Caco-2 (cell line): ENCODE measurements around the gene CCDC74A. TPM values are rescaled to one million over a fixed set of nuclear protein-coding genes. Genes with fewer than 3 reads are reported as not detected.
"Not testable (repeated sequence)": the region's sequence is repeated elsewhere in the genome, so short reads cannot be mapped to it uniquely, and the experiment has no call there.

ENCODE experiments used
- BruUV-seq: library from RNA; stranded (reverse); fragments of 400-500 nt; replicated peaks from 2 replicates; lab custom pipeline; 2021; lab: Mats Ljungman, UMichigan
- CTCF ChIA-PET: fragments of 300-600 bp; sonication (Branson Sonifier 250); formaldehyde crosslinking; loops from one replicate; lab custom pipeline; 2022; ENCODE audit warnings: antibody characterized with exemption; lab: Charles Lee
- POLR2A ChIA-PET: fragments of 300-600 bp; sonication (Branson Sonifier 250); formaldehyde crosslinking; loops from one replicate; lab custom pipeline; 2022; ENCODE audit warnings: antibody characterized with exemption; lab: Charles Lee
- DNase-seq, 2 experiments: peaks; one replicate each; pipeline versions ENCODE4 v3.0.0 to v3.0.0-alpha.2; 2020 to 2022
- H3K27me3 ChIP-seq: replicated peaks from 2 replicates; pipeline ENCODE4 v1.6.0; 2011; ENCODE audit warnings: low read length; ENCODE audit not compliant: control insufficient read depth, insufficient read depth
- H3K36me3 ChIP-seq: 2 replicates; pipeline ENCODE4 v1.5.1; 2011; ENCODE audit warnings: low read length; ENCODE audit not compliant: control insufficient read depth, insufficient read depth
- H3K4me1 ChIP-seq: fragments of 250-450 bp; sonication (Bioruptor Pico); 2 replicates; pipeline ENCODE4 v1.5.1; 2020; ENCODE audit warnings: mild to moderate bottlenecking
- H3K4me3 ChIP-seq: 2 replicates; pipeline ENCODE4 v1.5.1; 2011; ENCODE audit warnings: low read depth, mild to moderate bottlenecking, control low read depth, low read length
- H3K9me3 ChIP-seq: fragments of 250-450 bp; sonication (Bioruptor Pico); 2 replicates; pipeline ENCODE4 v1.5.1; 2020; ENCODE audit warnings: mild to moderate bottlenecking, moderate library complexity
- H3K27ac Mint-ChIP-seq: one replicate; pipeline ENCODE4 v1.8.0; 2022; ENCODE audit warnings: mixed read lengths; ENCODE audit not compliant: unreplicated experiment
- H3K27me3 Mint-ChIP-seq: one replicate; pipeline ENCODE4 v1.8.0; 2022; ENCODE audit warnings: mixed read lengths; ENCODE audit not compliant: insufficient read depth, unreplicated experiment
- H3K36me3 Mint-ChIP-seq: one replicate; pipeline ENCODE4 v1.8.0; 2022; ENCODE audit warnings: mild to moderate bottlenecking, mixed read lengths; ENCODE audit not compliant: insufficient read depth, unreplicated experiment
- H3K4me1 Mint-ChIP-seq: one replicate; pipeline ENCODE4 v1.8.0; 2022; ENCODE audit warnings: low read depth, mixed read lengths; ENCODE audit not compliant: unreplicated experiment
- H3K4me3 Mint-ChIP-seq: one replicate; pipeline ENCODE4 v1.8.0; 2022; ENCODE audit warnings: mild to moderate bottlenecking, moderate library complexity, mixed read lengths; ENCODE audit not compliant: unreplicated experiment
- H3K9me3 Mint-ChIP-seq: one replicate; pipeline ENCODE4 v1.8.0; 2022; ENCODE audit warnings: mixed read lengths; ENCODE audit not compliant: unreplicated experiment
- intact Hi-C: fragments of 100-400 bp; cut with micrococcal nuclease; formaldehyde crosslinking; loops from one replicate; pipeline ENCODE4 v1.10.0; 2022; ENCODE audit not compliant: unreplicated experiment
- total RNA-seq: library from RNA; stranded (reverse); gene quantifications from 2 replicates; pipeline ENCODE4 v1.2.3, GENCODE V29; 2022
- TF ChIP-seq, protein P1 (sequence below), 2 experiments: fragments of 200-600 bp in 1 of 2; IDR thresholded peaks; 1 replicate in 1 of 2; 2 replicates in 1 of 2; pipeline versions ENCODE4 v1.5.1 to v1.8.0; 2011 to 2022; ENCODE audit warnings: antibody characterized with exemption in 1 of 2, control low read depth in 1 of 2, inconsistent platforms in 1 of 2, low read depth in 1 of 2, low read length in 1 of 2, mild to moderate bottlenecking in 1 of 2, moderate library complexity in 1 of 2; ENCODE audit not compliant: insufficient read depth in 1 of 2, severe bottlenecking in 1 of 2, unreplicated experiment in 1 of 2

The CCDC74A gene
- total RNA-seq, 1 experiment from 2014 or later = 0.36 TPM

DNA sequence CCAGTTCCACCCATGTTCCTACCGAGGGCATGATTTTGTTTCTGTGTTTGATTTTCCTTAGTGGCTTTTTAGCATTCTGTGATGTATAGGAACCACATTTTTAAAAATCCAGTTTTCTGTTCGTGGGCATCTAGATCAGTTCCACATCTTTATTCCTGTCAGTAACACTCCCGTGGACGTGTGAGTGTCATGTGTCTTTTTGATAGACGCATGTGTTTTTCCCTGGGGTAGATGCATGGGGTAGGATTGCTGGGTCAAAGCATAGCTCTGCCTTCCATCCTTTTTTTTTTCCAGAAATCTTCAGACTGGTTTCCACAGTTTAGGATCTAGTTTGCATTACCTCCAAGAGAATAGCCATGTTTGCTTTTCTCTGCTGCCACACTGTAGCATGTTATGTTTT, 38.7 kb downstream of the CCDC74A start:
- intact Hi-C loops = no loop called here
- POLR2A ChIA-PET = no interaction called here
- Mint-ChIP-seq H3K27me3 (peaks cover 22% of the 10 kb centered on the region), H3K4me3 (no peak overlapping the region), H3K36me3 (no peaks in the 10 kb centered on the region), H3K27ac (no peak overlapping the region), H3K9me3 (no peaks in the 10 kb centered on the region), H3K4me1 (no peaks in the 10 kb centered on the region)
- Histone ChIP-seq H3K4me3 (no peak overlapping the region), H3K9me3 (no peaks in the 10 kb centered on the region), H3K27me3 (no peaks in the 10 kb centered on the region), H3K4me1 (no peaks in the 10 kb centered on the region), H3K36me3 (no peaks in the 10 kb centered on the region)
- BruUV-seq = no TSS peak
- TF ChIP-seq, protein P1, sequence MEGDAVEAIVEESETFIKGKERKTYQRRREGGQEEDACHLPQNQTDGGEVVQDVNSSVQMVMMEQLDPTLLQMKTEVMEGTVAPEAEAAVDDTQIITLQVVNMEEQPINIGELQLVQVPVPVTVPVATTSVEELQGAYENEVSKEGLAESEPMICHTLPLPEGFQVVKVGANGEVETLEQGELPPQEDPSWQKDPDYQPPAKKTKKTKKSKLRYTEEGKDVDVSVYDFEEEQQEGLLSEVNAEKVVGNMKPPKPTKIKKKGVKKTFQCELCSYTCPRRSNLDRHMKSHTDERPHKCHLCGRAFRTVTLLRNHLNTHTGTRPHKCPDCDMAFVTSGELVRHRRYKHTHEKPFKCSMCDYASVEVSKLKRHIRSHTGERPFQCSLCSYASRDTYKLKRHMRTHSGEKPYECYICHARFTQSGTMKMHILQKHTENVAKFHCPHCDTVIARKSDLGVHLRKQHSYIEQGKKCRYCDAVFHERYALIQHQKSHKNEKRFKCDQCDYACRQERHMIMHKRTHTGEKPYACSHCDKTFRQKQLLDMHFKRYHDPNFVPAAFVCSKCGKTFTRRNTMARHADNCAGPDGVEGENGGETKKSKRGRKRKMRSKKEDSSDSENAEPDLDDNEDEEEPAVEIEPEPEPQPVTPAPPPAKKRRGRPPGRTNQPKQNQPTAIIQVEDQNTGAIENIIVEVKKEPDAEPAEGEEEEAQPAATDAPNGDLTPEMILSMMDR (IDR thresholded peaks at IDR 0.05; ENCODE audit: insufficient read depth in 1 of 2, low read depth in 1 of 2, low read length in 1 of 2, severe bottlenecking in 1 of 2, unreplicated experiment in 1 of 2) = no peak
- DNase-seq = no peak
- CTCF ChIA-PET = no interaction called here

DNA sequence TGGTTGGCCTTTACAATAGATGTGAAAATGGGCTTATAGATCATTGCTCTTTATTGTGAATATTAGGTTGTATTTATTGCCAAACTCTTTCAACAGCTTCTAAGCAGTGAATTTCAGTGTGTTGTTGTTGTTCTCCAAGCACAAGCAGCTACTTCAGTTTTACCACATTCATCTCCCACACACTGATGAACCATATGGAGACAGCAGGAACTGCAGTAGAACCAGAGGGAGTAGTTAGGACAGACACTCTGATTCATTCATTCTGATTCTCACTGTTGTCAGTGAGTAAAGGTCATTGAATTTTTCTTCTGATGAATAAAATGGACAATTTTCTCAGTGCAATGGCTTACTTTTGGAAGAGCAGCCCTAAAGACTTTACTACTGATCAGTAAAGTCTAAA, 40.2 kb downstream of the CCDC74A start:
- no TSS peak for BruUV-seq

DNA sequence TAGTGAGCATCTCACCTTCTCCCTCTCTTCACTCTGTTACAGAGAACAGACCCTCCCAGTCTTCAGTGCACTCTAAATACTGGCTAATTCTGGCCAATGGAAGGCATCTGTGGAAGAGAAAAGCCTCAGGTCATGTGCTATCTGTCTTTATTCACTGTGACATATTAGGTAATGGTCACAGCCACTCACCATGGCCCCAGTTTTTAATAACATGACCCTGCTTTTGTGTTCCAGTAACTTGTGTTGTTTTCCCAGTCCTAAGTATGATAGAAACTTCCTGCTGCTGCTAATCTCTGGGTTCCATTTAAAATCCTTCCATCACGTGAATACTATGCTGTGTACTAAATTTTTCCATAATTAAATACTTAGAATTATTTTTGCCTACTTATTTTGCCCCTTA, 40.7 kb downstream of the CCDC74A start:
- H3K36me3 ChIP-seq, H3K9me3 ChIP-seq, BruUV-seq, H3K4me3 Mint-ChIP-seq, H3K27ac Mint-ChIP-seq, POLR2A ChIA-PET, H3K4me1 Mint-ChIP-seq, DNase-seq, H3K9me3 Mint-ChIP-seq, CTCF ChIA-PET, intact Hi-C loops, H3K36me3 Mint-ChIP-seq, H3K27me3 ChIP-seq, H3K4me1 ChIP-seq, H3K4me3 ChIP-seq: not testable (repeated sequence)
- peaks cover 31% of the 10 kb centered on the region for H3K27me3 Mint-ChIP-seq

More for the DNA sequence above, 40.2 kb downstream of the CCDC74A start:
- ChIA-PET CTCF (no interaction called here), POLR2A (no interaction called here)
- TF ChIP-seq, protein P1 (IDR thresholded peaks at IDR 0.05; ENCODE audit: insufficient read depth in 1 of 2, low read depth in 1 of 2, low read length in 1 of 2, severe bottlenecking in 1 of 2, unreplicated experiment in 1 of 2) = no peak
- no peak overlapping the region for H3K4me3 Mint-ChIP-seq
- Histone ChIP-seq H3K9me3 (no peaks in the 10 kb centered on the region), H3K36me3 (no peaks in the 10 kb centered on the region), H3K4me3 (no peak overlapping the region), H3K27me3 (no peaks in the 10 kb centered on the region), H3K4me1 (no peaks in the 10 kb centered on the region)
- no peaks in the 10 kb centered on the region for H3K4me1 Mint-ChIP-seq
- H3K9me3 Mint-ChIP-seq = no peaks in the 10 kb centered on the region
- peaks cover 27% of the 10 kb centered on the region for H3K27me3 Mint-ChIP-seq
- no peaks in the 10 kb centered on the region for H3K36me3 Mint-ChIP-seq
- H3K27ac Mint-ChIP-seq = no peak overlapping the region
- intact Hi-C loops = no loop called here
- DNase-seq = no peak

- H3K27ac Mint-ChIP-seq = no peak overlapping the region
- BruUV-seq = no TSS peak
- peaks cover 28% of the 10 kb centered on the region for H3K27me3 Mint-ChIP-seq
- H3K4me3 Mint-ChIP-seq = no peak overlapping the region
- ChIA-PET CTCF (no interaction called here), POLR2A (no interaction called here)
- Histone ChIP-seq H3K36me3 (no peaks in the 10 kb centered on the region), H3K9me3 (no peaks in the 10 kb centered on the region), H3K4me3 (no peak overlapping the region), H3K4me1 (no peaks in the 10 kb centered on the region), H3K27me3 (no peaks in the 10 kb centered on the region)
- TF ChIP-seq, protein P1 (IDR thresholded peaks at IDR 0.05; ENCODE audit: insufficient read depth in 1 of 2, low read depth in 1 of 2, low read length in 1 of 2, severe bottlenecking in 1 of 2, unreplicated experiment in 1 of 2) = no peak
- no peaks in the 10 kb centered on the region for H3K36me3 Mint-ChIP-seq
- no peaks in the 10 kb centered on the region for H3K9me3 Mint-ChIP-seq
- intact Hi-C loops = no loop called here
- no peak for DNase-seq
- H3K4me1 Mint-ChIP-seq = no peaks in the 10 kb centered on the region
These were observed 44.5 kb downstream of the CCDC74A start for GRCh38 chr2:131572175-131572574.
